Measurements from ENCODE around the gene IGF2BP1.
"Not testable (repeated sequence)": the region's sequence is repeated elsewhere in the genome, so short reads cannot be mapped to it uniquely, and the experiment has no call there.

Gene IGF2BP1

GRCh38 chr17:49020609-49021008, 23.4 kb downstream of the IGF2BP1 start:
- DNase-seq (ENCODE audit: low spot score), result no peak

DNA sequence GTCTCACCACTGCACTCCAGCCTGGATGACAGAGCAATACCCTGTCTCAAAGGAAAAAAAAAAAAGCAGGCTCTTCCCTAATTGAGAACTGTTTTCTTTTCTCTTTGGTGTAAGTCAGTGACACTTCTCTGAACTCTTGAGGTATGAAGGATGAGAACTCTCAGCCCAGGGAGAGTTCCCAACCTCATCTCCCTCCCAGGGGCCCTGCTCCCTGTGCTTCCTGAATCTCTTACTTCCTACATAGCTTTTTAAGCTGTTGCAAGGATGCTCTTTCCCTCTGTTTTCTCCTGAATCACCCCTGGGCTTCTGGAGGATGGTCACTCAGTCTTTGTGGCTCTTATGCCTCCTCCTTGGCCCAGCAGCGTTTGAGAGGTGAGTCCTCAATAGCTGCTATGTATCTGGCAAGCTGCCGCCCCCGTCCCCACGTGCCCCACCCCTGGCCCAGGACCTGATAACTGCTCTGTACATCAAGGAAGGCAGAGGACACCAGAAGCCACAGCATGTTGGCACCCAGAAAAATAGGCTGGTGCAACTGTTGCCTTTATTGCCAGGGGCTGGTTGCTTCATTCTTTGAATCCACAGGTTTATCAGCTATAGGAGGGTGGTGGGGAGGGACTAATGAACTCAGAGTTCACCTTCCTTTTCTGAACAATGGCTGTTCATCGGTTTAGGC, 24.0 kb downstream of the IGF2BP1 start:
- DNase-seq (ENCODE audit: low spot score), result no peak

- no peak for DNase-seq (ENCODE audit: low spot score)
Observed at GRCh38 chr17:49021768-49022103, 24.6 kb downstream of the IGF2BP1 start.

GRCh38 chr17:49022391-49022941, 25.3 kb downstream of the IGF2BP1 start:
- DNase-seq (ENCODE audit: low spot score), result no peak

- DNase-seq (ENCODE audit: low spot score), result no peak
Observed at GRCh38 chr17:49024523-49024922, 27.3 kb downstream of the IGF2BP1 start.

DNA sequence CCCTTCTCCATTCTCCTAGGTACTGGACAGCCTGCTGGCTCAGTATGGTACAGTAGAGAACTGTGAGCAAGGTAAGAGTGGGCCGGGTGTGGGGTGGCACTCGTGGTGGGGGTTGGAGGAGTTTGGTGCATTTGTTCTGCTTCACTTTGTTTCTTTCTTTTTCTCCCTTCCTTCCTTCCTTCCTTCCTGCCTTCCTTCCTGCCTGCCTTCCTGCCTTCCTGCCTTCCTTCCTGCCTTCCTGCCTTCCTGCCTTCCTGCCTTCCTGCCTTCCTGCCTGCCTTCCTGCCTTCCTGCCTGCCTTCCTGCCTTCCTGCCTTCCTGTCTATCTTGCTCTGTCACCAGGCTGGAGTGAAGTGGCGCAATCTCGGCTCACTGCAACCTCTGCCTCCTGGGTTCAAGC, 29.3 kb downstream of the IGF2BP1 start:
- DNase-seq (ENCODE audit: low spot score), result not testable (repeated sequence)

GRCh38 chr17:49028271-49028670, 31.1 kb downstream of the IGF2BP1 start:
- DNase-seq (ENCODE audit: low spot score), result no peak

- no peak for DNase-seq (ENCODE audit: low spot score)
Observed at GRCh38 chr17:49029801-49030200, 32.6 kb downstream of the IGF2BP1 start.

- DNase-seq (ENCODE audit: low spot score), result peak; percentile 70
Observed at GRCh38 chr17:49031965-49032928, 35.1 kb downstream of the IGF2BP1 start.

- DNase-seq (ENCODE audit: low spot score), result no peak
Observed at GRCh38 chr17:49035470-49036269, 38.5 kb downstream of the IGF2BP1 start.

GRCh38 chr17:49036270-49036626, 39.1 kb downstream of the IGF2BP1 start:
- no peak for DNase-seq (ENCODE audit: low spot score)

GRCh38 chr17:49038138-49038537, 41.0 kb downstream of the IGF2BP1 start:
- no peak for DNase-seq (ENCODE audit: low spot score)

GRCh38 chr17:49038544-49038943, 41.4 kb downstream of the IGF2BP1 start:
- no peak for DNase-seq (ENCODE audit: low spot score)

DNA sequence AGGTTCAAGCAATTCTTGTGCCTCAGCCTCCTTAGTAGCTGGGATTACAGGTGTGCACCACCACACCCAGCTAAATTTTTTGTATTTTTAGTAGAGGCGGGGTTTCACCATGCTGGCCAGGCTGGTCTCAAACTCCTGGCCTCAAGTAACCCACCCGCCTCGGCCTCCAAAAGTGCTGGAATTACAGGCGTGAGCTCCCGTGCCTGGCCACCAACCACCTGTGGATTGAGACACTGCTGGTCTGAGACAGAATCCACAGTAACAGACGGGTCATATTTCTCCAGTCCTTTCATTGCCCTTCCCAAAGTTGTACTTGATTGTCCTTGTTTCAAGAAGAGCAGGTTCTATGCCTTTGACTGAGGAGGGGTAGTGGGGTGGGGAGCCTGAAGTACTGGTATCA, 42.3 kb downstream of the IGF2BP1 start:
- not testable (repeated sequence) for DNase-seq (ENCODE audit: low spot score)

GRCh38 chr17:49041527-49041926, 44.3 kb downstream of the IGF2BP1 start:
- no peak for DNase-seq (ENCODE audit: low spot score)

DNA sequence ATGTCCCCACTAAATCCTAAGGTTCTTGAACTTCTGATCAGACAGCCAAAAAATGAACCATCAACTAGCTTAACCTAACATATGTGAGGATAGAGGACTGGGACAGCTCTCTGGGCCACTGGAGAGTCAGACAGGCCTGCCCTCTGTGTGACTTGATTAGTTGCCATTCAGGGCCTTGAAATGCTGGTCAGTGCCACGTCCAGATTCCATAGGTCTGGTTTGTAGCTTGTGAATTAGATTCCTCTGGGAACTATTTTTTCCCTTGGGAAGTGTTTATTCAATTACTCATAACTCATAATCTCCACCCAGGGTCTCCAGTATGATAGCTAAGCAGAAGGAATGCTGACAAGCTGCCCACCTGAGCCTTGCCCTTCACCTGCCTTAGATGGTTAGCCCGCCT, 48.2 kb downstream of the IGF2BP1 start:
- DNase-seq (ENCODE audit: low spot score), result no peak

- DNase-seq (ENCODE audit: low spot score), result no peak
Observed at GRCh38 chr17:49046912-49047311, 49.7 kb downstream of the IGF2BP1 start.

- DNase-seq (ENCODE audit: low spot score), result no peak
Observed at GRCh38 chr17:49049265-49049664, 52.1 kb downstream of the IGF2BP1 start.

DNA sequence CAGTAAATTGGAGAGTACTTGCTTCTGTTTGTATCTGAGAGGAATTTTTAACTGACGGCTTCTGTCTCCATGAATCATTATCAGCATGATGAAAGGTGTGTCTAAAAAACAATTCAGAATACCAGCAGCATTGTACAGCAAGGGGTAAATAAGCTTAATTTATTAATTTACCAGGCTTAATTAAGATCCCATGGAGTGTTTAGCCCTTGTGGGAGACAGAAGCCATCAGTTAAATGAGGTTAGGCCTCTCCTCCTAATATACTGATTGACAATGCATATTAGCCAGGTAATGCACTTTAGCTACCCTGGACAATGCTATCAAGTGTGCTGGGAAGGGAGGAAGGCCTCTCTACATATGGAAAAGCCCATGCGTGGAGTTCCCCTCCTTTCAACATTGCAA, 53.4 kb downstream of the IGF2BP1 start:
- DNase-seq (ENCODE audit: low spot score), result no peak

DNA sequence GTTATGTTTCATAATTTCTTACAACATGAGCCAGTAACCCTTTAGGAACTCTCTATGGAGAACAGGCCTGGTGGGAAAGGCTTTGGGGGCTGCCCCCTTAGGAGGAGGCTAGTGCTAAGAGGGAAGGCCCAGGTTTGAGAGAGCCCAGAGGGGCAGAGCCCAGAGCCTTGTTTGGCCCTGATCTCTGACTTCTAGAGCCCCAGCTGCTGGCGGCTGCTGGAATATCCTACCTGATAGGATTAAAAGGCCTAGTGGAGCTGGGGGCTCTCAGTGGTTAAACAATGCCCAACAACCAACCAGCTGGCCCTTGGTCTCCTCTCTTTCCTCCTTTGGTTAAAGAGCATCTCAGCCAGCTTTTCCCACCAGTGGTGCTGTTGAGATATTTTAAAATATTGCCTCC, 54.1 kb downstream of the IGF2BP1 start:
- no peak for DNase-seq (ENCODE audit: low spot score)

DNA sequence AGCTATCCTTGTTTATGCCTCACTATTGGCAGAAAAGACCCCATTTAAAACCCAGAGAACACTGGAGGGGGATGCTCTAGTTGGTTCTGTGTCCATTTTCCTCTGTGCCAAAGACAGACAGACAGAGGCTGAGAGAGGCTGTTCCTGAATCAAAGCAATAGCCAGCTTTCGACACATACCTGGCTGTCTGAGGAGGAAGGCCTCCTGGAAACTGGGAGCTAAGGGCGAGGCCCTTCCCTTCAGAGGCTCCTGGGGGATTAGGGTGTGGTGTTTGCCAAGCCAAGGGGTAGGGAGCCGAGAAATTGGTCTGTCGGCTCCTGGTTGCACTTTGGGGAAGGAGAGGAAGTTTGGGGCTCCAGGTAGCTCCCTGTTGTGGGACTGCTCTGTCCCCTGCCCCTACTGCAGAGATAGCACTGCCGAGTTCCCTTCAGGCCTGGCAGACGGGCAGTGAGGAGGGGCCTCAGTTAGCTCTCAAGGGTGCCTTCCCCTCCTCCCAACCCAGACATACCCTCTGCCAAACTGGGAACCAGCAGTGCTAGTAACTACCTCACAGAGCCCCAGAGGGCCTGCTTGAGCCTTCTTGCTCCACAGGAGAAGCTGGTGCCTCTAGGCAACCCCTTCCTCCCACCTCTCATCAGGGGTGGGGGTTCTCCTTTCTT, 56.1 kb downstream of the IGF2BP1 start:
- DNase-seq (ENCODE audit: low spot score), result no peak
